ENCODE measurements around the gene LINC00237.

- TF ChIP-seq CTCF (IDR thresholded peaks at IDR 0.05), result no peak
- TF ChIP-seq EZH2 (IDR thresholded peaks at IDR 0.05; ENCODE audit: borderline replicate concordance, insufficient read depth, low read depth, low read length, poor library complexity, severe bottlenecking), result no peak
These were observed 39.3 kb upstream of the LINC00237 start for GRCh38 chr20:21145424-21145823.

Data from B cell (primary cell).